Activated T-cell treated with anti-CD3 and anti-CD28 coated beads for 48 hours (primary cell): ENCODE measurements around the gene LRRC75A.
"Not testable (repeated sequence)": the region's sequence is repeated elsewhere in the genome, so short reads cannot be mapped to it uniquely, and the experiment has no call there.

ENCODE experiments used
- DNase-seq: peaks from one replicate; pipeline ENCODE4 v3.0.0-alpha.2; 2020; ENCODE audit warnings: low read depth

Gene LRRC75A

GRCh38 chr17:16432017-16432416 is 60.0 kb downstream of the LRRC75A start:
- DNase-seq, result no peak

GRCh38 chr17:16430650-16431049 is 61.3 kb downstream of the LRRC75A start:
- no peak for DNase-seq

GRCh38 chr17:16429083-16429482 is 62.9 kb downstream of the LRRC75A start:
- no peak for DNase-seq

- DNase-seq, result no peak
These were observed 63.7 kb downstream of the LRRC75A start for GRCh38 chr17:16428098-16428882.

- DNase-seq, result no peak
These were observed 65.0 kb downstream of the LRRC75A start for GRCh38 chr17:16427020-16427419.

- no peak for DNase-seq
These were observed 66.0 kb downstream of the LRRC75A start for GRCh38 chr17:16425698-16426659.

GRCh38 chr17:16425202-16425601 is 66.8 kb downstream of the LRRC75A start:
- DNase-seq, result no peak

- no peak for DNase-seq
These were observed 68.6 kb downstream of the LRRC75A start for GRCh38 chr17:16423226-16423872.

GRCh38 chr17:16422416-16422815 is 69.6 kb downstream of the LRRC75A start:
- DNase-seq, result no peak

GRCh38 chr17:16419929-16420271 is 72.1 kb downstream of the LRRC75A start:
- no peak for DNase-seq

GRCh38 chr17:16419074-16419928 is 72.7 kb downstream of the LRRC75A start:
- peak; percentile 60 for DNase-seq

GRCh38 chr17:16418685-16419068 is 73.3 kb downstream of the LRRC75A start:
- DNase-seq, result no peak

GRCh38 chr17:16417896-16418684 is 73.9 kb downstream of the LRRC75A start:
- DNase-seq, result no peak

- no peak for DNase-seq
These were observed 74.6 kb downstream of the LRRC75A start for GRCh38 chr17:16417399-16417798.

GRCh38 chr17:16415031-16415924 is 76.7 kb downstream of the LRRC75A start, which contains the start of gene TRPV2:
TSS of gene TRPV2 (plus strand) at chr17:16415571. CDS start at chr17:16417669, 2,098 bp downstream.
- DNase-seq, result peak; percentile 39

GRCh38 chr17:16407911-16408588 is 83.9 kb downstream of the LRRC75A start:
- DNase-seq, result no peak

GRCh38 chr17:16406742-16407674 is 85.0 kb downstream of the LRRC75A start:
- DNase-seq, result no peak

- not testable (repeated sequence) for DNase-seq
These were observed 88.1 kb downstream of the LRRC75A start for GRCh38 chr17:16403847-16404246.
